ENCODE results near the gene TMEM59L. TPM values are rescaled to one million over a fixed set of nuclear protein-coding genes. Genes with fewer than 3 reads are reported as not detected.

The TMEM59L gene
- total and polyA plus RNA-seq, 9 of the 15 experiments (the other 6 are each of a cell fraction or from before 2014, with no cell fraction given), result 0.37 TPM; not detected in 8

- no peak for TF ChIP-seq ZBTB34 (CRISPR knock-in tag; IDR thresholded peaks at IDR 0.05)
- TF ChIP-seq CBX5 (IDR thresholded peaks at IDR 0.05; ENCODE audit: borderline replicate concordance, low read depth), result no peak
- TF ChIP-seq ZNF764 (CRISPR knock-in tag; IDR thresholded peaks at IDR 0.05; ENCODE audit: low read depth), result peak; percentile 26; the same call in 1 of the 2 replicates
- no peak for TF ChIP-seq KAT2B (IDR thresholded peaks at IDR 0.05; ENCODE audit: low read depth, low read length)
- TF ChIP-seq ZNF431 (CRISPR knock-in tag; IDR thresholded peaks at IDR 0.05), result no peak
- no peak for TF ChIP-seq ELF1 (tag; IDR thresholded peaks at IDR 0.05)
- TF ChIP-seq ARID2 (IDR thresholded peaks at IDR 0.05), result no peak
- no peak for TF ChIP-seq NFE2L1 (tag; IDR thresholded peaks at IDR 0.05; ENCODE audit: borderline replicate concordance, low read depth)
Measured at GRCh38 chr19:18594096-18594823, 18.4 kb upstream of the TMEM59L start (continued).
